ENCODE measurements around the gene HILPDA.

Gene HILPDA, protein sequence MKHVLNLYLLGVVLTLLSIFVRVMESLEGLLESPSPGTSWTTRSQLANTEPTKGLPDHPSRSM

DNA sequence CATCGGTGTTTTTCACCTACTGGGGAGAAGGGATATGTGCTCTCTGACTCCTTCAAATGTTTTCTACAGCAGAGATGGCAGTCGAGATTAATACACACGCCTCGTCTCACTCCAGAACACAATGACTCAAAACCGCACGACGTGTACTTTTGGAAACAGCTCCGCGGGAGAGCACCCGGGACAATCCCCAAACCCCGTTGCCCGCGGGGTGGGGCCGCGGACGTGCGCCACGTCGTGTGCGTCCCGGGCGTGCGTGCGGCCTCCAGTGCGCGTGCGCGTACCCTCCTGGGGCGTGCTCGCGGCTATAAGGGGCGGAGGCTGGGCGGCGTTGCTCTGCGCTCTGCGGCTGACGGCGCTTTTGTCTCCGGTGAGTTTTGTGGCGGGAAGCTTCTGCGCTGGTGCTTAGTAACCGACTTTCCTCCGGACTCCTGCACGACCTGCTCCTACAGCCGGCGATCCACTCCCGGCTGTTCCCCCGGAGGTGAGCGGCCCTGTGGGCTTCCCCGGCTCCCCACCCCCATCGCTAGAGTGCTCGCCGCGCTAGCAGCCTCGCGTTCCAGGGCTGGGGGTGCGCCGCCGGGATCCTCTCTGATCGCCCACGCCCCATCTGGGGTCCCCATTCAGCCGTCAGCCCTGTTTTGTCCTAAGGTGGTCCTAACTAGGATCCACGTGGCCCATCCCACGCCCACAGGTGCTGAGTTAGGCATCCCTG is at the start of gene HILPDA:
HILPDA (plus strand) TSS at position 336 of the 712 bp plus-strand sequence. CDS start 1,391 bp downstream, outside the sequence.
- peak; percentile 95 to 96 for DNase-seq (ENCODE audit: low read depth in 2 of 2)

DNA sequence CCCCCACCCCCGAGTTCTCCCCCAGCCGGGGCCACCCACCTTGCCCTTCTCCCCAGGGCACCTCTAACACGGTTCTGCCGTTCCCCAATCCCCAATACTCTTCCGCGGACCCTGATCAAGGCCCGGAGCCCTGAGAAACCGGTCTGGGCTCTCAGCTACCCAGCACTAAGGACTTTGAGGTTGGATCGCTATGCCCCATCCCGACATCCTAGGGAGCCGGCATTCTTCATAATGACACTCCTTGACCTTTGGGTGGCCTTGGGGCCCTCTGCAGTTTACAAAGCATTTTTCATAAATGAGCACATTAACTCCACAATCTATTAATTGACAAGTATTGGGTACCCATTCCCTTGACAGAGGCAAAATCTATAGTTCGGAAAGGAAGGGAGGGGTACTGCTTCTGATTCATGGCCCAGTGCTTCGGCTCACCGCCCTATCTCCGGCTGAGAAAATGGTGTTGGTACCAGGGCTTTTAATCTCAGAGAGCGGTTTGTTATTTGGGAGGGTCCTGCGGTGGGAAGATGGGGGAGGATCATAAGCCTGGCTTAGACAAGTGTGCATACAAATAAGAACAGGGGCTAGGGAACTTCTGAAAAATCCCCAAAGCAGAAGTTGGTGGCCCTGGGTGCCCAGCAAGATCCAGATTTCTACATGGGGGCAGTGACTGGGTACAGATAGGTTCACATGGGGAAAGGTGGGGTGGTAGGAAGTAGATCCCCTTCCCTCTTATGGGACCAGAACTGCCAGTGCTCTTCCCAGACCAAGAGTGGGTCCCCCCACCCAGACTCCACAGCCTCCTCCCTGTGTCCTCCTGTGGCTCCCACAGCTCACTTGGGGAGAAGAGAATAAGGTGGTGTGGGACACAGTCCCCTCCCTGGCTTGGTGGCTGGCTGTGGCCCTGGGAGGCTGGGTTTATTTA is 49.1 kb upstream of the HILPDA start:
- no peak for DNase-seq (ENCODE audit: low read depth in 2 of 2)

DNA sequence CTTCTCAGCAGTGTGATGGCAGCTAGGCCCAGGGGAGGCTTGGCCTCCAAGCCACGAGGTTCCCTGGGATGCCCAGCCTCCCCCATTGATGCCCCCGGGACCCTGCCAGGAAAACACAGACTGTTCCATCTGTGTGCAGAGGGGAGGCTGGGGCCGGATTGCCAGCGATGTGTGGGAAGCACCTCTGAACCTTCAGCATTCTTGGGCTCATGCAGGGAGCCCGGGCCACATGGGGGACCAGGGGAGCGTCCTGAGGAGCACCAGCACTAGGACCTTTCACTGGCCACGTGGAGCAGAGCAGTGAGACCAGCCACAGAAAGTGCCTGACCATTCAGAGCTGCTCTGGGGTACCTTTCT is 48.5 kb upstream of the HILPDA start:
- no peak for DNase-seq (ENCODE audit: low read depth in 2 of 2)

DNA sequence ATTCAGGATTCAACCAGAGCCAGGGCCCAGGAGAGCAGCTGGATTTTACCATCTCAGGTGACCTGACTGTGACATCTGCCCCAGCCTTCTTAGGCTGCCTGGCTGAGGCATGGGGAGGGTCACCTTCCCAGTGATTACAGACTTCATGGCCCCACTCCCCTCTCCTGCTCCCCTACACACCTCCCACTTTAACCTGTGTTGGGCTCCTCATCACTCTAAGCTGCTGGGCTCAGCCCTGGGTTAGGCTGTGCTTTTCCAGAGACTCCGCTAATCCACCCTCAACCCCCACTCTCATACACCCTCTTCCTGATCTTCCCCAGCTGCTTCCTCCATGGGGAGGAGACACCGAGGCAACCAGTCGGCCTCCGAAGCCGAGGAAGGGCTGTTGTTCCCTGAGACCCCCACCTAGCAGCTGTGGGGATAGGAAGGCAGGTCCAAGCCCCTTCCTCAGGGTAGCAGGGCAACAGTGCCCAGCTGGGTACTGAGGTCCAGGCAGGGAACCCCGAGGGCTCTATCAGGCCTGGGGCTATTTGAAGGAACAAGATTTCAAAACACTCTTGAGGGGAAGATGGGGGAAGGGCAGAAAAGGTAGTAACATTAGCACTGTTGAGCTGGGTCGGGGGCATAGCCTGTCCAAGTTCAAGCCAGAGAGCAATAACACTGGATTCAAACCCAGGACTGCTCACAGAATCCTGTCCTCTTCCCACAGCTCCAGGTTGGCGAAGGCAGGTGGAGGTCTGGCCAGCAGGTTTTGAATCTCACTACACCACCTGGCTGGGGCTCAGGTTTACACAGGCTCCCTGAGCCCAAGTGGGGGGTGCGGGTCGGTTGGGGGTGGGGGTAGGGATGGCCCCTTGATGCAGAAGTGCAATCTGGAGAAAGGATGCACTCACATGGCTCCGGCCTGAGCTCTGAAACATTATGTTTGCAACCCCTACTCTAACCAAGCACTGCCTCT is 47.6 kb upstream of the HILPDA start:
- no peak for DNase-seq (ENCODE audit: low read depth in 2 of 2)

DNA sequence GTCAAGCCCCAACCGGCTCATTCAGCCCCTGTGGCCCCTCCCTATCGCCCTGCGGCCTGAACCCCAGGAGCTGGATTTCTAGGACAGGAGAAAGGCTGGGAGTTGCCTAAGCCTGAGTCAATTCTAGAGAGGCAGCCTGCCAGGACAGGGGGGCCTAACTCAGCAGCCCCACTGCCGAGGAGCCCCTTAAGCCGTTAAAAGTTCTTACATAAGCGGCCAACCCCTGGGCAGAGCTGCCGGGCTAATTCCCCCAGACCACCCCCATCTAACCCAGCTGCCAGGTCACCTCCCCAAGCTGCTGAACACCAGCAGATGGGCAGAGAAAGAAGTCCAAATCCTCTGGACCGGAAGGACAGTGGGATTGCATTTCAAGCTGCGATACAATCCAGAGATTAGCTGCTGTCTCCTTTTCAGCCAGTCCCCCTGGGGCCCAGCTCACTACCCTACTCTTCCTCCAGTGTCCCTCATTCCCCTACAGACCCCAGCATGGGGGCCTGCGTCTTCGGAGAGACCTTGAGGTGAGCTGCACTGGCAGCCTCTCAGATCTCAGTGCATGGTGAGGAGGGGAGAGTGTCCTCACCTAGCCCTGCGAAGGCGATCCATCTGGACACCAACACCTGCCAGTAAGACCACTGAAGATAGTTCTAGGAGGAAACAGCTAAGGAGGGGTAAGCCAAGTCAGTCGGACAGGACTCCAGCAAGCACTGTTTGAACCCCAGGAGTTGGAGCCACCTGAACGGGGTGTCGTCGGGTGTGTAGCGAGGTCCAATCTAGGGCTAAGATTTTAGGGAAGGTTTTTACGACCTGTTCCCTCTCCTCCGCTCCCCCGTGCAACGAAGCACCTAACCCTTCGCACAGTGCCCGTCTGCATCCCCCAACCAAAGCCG is 46.7 kb upstream of the HILPDA start:
- no peak for DNase-seq (ENCODE audit: low read depth in 2 of 2)

DNA sequence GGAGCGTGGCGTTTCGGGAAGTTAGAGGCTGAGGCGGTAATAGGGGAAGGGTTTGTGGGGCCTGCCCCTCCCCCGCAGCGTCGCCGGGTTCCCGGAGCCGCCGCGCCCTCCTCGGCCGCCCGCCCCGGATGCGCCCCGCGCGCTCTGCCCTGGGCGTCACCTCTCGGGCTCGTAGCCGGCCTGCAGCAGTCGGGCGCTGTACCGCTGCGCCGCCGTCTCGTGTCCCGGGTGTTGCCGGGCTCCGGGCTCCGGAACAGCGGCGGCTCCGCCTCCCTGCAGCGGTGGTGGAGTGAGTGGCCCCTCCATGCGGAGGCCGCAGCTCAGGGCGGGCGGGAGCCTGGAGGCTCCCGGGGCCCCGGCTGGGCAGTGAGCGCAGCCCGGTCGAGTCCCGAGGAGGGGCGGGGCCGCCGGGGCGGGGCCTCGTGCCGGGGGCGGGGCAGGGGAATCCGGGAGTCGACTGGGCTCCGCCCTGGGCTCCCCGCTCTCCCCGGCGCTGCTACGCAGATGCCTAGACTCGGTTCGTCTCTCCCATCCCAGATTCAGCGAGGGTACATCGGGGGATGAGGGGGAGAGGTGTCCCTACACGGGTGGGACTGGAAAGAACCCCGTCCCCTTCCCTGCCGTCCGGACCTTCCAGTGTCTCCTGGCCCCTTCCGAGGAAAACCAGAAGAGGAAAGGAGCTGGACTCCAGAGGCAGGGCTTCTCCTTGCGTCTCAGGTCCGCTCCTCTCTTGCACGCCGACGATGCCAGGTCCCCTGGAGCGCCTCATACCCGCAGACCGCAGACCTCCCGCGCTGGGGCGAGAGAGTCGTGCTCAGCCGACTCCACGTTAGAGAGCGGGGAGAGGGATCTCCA is 45.9 kb upstream of the HILPDA start, which contains the start of gene IMPDH1:
IMPDH1 (minus strand) TSS at position 387 of the 855 bp plus-strand sequence; CDS start at position 306, 81 bp downstream.
- peak; percentile 78 to 81 for DNase-seq (ENCODE audit: low read depth in 2 of 2)

DNA sequence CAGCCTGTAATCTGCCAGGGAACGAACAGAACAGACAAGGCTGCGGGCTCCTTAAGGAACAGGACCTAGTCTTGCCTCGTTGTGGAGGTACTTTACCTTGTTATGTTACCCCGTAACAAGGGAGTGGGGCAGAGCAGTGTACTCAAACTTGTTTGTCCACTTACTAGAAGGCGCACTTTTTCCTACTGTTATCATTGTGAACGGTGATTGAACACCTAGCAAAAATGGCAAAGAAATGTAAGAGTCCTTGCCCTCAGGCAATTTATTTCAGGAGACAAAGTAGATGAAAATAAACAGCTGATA is 45.3 kb upstream of the HILPDA start:
- no peak for DNase-seq (ENCODE audit: low read depth in 2 of 2)

DNA sequence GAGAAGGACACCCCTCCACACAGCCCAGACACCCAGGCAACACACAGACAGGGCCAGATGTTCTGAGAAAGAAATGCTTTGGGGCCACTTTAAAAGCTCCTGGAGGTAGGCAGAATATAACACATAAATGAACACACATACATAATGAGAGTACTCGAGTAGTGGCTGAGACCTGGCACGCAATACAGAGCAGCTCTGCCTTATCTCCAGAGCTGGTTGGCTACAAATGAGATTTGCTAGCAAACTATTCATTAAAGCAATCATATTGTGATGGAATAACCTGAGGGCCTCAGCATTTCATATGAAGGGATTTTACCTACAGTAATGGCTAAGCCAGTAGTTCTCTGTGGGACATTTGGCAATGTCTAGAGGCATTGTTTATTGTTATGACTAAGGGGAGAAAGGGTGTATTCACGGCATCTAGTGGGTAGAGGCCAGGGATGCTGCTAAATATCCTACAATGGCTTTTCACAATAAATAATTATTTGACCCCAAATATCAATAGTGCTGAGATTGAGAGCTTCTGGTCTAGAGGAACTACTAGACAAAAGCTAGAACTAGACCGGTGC is 40.4 kb upstream of the HILPDA start:
- no peak for DNase-seq (ENCODE audit: low read depth in 2 of 2)

DNA sequence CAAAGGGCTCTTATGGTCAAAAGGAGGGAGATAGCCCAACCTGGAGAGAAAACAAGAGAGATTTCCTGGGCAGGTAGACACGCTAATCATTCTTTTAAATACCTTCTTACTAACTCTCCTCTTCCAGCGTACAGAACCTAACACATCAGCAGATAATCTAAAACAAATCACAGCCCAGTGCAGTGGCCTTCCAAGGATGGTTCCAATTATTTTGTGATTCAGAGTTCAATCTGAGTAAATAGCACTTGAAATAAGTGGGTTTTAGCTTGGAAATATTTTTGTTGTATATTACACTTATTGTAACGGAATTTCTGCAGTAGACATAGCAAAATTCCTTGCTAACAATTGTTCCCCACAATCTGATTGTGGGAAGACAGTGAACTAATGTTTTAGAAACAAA is 38.6 kb upstream of the HILPDA start:
- DNase-seq (ENCODE audit: low read depth in 2 of 2): no peak

DNA sequence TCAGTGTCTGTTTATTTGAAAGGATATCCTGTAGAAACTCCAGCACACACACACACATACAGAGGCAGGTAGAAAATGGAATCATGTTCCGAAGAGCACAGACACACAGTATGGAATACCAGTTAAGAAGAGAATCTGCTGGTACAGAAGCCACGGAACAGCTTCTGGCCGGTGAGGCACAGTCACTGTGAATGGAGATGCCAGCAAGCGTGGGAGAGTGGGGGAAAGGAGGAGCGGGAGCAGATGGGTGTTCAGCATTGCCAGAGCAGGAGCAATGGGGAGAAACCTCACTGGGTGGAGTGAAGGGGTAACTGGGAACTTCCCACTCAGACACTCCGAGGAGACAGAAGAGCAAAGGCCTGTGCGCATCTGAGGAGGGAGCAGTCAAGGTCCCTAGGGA is 36.4 kb upstream of the HILPDA start:
- DNase-seq (ENCODE audit: low read depth in 2 of 2): no peak

DNA sequence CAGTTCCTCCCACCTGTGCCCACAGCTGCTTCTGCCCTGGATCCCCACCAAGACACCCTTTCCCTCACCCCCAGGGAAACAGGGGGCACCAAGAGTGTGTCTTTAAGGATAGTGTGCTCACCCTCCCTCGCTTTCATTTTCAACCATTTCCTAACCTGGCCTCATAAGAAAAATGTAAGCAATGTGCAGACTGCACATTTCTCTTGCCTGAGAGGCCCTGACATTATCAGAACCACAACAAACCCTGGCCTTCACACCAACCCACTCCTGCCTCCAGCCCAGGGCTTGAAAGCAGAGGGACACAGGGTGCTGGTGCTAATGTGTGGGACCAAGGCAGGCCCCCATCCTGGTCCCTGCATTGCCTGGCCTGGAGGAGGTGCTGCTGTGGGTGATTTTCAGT is 34.9 kb upstream of the HILPDA start:
- no peak for DNase-seq (ENCODE audit: low read depth in 2 of 2)

DNA sequence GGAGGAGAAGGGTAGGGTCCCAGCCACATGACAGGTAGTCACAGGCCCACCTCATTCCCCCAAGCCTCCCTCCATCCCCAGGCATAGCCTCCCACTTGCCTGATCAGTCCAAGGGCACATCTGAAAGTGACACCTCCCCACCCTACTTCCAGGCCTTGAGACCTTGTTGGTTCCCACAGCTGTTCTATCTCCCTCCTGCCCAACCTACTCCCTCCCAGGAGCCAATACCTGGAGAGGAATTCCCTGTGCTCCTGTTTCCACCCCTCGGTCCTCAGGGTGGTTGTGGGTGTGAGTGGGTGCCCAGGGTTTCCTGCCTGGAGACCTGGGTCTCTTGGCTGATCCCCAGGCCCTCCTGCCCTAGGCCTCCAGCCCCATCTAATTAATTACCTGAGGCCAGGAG is 34.3 kb upstream of the HILPDA start:
- DNase-seq (ENCODE audit: low read depth in 2 of 2): no peak

DNA sequence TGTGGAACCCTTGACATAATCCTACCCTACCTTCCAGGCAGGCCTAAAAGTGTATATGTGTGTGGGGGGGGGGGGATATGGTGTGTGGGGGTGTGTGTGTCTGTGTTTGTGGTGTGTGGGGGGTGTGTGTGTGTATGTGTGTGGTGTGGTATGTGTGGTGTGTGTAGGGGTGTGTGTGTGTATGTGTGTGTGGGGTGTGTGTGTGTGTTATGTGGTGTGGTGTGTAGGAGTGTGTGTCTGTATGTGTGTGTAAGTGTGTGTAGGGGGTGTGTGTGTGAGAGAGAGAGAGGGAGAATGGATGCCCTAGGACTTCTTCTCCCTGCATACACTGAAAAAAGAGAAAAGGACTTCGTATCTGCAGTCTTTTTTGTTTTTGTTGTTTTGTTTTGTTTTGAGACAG is 33.6 kb upstream of the HILPDA start:
- DNase-seq (ENCODE audit: low read depth in 2 of 2): no peak

DNA sequence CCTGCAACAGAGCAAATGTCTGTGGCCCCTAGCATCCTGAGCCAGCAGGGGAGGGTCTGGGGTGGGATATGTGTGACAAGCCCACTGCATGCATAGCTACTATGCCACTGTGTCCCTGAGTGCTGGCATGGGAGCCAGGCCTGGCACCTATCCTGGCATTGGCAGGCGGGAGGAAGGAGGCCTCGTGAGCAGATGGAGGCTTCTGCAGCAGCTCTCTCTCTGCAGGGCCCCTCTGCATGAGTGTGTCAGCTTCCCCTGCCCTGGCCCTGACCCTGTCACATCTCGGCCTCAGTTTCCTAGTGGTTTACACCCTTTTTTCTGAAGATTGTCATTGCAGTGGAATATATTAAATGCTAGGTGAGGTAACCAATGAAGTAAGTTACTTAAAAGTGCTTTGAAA is 32.8 kb upstream of the HILPDA start:
- no peak for DNase-seq (ENCODE audit: low read depth in 2 of 2)

DNA sequence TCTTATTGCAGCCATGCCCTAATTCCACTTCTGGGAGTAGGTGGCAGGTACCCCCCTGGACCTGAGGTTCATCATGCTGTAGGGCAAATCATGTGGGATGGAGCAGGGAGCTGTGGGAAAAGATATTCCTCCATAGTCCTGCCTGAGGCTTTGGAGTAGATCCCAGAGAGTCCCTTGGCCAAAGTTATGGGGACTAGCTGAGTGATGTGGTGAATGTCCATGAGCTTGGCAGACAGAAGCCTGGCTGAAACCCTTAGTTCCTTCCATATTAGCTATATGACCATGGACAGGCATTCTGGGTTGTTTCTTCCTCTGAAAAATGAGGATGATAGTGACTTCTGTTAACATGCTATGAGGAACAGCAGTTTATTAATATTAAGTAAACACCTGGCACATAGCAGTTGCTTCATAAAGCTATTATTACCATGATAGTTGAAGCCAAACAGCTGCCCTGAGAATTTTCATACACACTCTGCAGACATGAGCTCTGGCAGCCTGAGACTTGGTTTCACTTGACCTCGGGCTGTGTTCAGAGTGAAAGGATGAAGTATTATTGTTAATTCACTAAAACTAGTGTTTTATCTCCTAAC is 30.9 kb upstream of the HILPDA start:
- DNase-seq (ENCODE audit: low read depth in 2 of 2): no peak

DNA sequence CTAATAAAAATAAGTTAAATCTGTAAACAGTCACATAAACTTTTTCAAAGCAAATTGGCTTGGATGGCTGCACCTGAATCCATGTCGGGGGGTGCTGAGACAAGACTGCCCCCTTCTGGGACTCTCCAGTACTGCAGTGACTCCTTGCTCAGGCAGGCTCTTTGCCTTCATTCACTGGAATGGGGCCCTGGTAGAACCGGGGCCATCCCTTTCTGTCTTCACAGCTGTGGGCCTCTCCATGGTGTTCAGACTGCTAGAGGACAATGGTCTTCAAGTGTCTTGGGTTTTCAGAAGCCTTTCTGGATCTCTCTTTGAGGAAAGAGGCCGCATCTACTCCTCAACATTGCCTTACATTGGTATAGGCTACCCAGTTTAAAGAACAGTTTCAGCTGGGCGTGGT is 29.8 kb upstream of the HILPDA start:
- peak; percentile 41 to 66 for DNase-seq (ENCODE audit: low read depth in 2 of 2)

DNA sequence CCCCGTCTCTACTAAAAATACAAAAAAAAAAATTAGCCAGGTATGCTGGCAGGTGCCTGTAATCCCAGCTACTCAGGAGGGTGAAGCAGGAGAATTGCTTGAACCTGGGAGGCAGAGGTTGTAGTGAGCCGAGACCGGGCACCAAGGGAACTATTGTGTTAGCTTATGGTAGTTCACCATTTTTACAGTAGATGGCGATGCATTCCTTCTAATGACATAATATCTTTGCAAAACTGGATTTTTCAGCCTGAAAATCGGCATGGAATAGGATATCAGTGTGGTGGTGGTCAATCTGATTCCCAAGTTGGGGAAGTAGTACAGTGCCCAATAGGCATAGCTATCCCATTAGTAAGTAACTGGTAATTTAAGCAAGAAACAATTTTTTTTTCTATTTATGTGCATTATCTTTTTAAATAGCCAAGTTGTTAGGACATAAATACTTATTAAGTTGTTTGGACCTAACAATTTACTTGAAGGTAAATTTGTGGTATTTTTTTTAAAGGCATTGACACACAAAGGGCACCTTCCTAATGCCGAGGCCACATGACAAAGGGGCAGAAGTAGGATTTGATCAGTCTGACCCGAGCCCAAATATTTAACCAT is 28.3 kb upstream of the HILPDA start:
- DNase-seq (ENCODE audit: low read depth in 2 of 2): no peak

DNA sequence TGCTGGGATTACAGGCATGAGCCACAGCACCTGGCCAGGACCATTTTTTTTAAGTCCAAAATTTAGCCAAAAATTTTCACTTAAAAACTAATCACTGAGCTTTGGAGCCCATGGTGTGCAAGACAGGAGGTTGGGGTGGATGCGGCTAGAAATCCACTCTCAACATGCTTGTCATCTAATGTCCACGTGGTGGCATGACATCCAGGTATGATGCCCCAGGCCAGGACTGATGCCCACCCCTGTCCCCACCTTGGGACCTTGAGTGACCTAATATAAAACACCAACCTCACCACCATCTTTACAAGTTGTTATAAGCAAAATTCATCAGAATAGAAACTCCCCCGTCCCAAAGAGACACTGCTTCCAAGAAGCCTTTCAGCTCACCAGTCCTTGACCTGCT is 25.5 kb upstream of the HILPDA start:
- no peak for DNase-seq (ENCODE audit: low read depth in 2 of 2)

DNA sequence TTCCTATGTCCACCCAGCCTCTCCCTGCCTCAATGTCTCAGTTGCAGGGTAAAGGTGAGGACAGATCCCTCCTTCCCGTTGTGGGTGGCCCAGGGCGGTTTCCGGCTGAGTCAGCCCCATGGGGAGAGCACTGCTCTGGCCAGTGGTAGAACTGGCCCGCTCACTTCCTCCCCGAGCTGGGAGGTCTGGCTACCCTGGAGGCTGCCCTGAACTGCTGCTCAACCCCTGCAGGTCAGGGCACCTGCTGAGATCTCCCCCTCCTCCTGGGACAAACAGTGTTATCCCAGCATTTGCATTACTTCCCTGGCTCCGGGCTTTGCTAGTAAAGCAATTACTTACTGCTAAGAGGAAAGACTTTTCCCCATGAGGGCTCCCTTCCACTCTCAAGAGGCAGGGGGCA is 24.5 kb upstream of the HILPDA start:
- no peak for DNase-seq (ENCODE audit: low read depth in 2 of 2)

All from stimulated activated CD8-positive, alpha-beta memory T cell treated with anti-CD3 and anti-CD28 coated beads, Interleukin-15, amount 100 ng/mL, for 48 hours (primary cell).